HG02623 (cell line): ENCODE measurements around the gene KATNB1.
"Not testable (repeated sequence)": the region's sequence is repeated elsewhere in the genome, so short reads cannot be mapped to it uniquely, and the experiment has no call there.

Experiments
- ATAC-seq: cut with Tn5 transposase; IDR thresholded peaks from one replicate; pipeline ENCODE4 v1.9.1; 2021; ENCODE audit warnings: moderate library complexity; ENCODE audit not compliant: unreplicated experiment

The KATNB1 gene

GRCh38 chr16:57741660-57742191 is 6.2 kb downstream of the KATNB1 start:
- no peak for ATAC-seq

- no peak for ATAC-seq
These were observed 7.0 kb downstream of the KATNB1 start for GRCh38 chr16:57742543-57742942.

GRCh38 chr16:57743458-57743857 is 7.9 kb downstream of the KATNB1 start:
- ATAC-seq = no peak

GRCh38 chr16:57743886-57744641 is 8.5 kb downstream of the KATNB1 start:
- ATAC-seq = no peak

- no peak for ATAC-seq
These were observed 9.0 kb downstream of the KATNB1 start for GRCh38 chr16:57744642-57744903.

GRCh38 chr16:57745768-57746167 is 10.2 kb downstream of the KATNB1 start:
- no peak for ATAC-seq

DNA sequence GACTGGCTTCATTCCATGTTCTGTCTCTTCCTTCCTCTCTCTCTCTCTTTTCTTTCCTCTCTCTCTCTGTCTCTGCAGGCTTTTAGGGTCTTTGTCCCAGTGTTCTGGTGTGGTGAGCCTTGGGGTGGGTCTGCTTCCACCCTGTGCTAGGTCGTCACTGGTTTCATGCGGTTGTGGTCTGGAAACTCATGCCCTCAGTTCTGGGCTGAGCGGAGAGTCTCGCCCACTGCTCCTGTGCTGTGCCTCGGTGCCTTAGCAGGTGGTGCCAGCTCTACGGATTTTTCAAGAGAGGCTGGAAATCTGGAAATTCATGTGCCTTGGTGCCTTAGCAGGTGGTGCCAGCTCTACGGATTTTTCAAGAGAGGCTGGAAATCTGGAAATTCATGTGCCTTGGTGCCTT is 10.7 kb downstream of the KATNB1 start:
- ATAC-seq = not testable (repeated sequence)

DNA sequence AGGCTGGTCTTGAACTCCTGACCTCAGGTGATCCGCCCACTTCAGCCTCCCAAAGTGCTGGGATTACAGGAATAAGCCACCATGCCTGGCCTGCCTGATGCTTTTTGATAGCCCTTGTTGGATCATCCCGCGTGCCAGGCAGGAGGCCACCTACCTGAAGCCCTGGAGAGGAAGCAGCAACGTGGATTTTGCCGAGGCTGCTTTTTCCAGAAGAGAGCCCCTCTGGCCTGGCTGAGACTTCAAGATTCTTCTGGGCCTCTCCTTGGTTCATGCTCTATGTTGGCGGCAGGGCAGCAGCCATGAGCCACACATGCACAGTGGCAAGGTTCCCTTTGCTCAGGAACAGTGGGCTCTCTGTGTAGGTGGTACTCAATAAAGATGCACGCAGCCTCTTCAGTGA is 11.5 kb downstream of the KATNB1 start:
- no peak for ATAC-seq

- no peak for ATAC-seq
These were observed 11.9 kb downstream of the KATNB1 start for GRCh38 chr16:57747496-57747895.

DNA sequence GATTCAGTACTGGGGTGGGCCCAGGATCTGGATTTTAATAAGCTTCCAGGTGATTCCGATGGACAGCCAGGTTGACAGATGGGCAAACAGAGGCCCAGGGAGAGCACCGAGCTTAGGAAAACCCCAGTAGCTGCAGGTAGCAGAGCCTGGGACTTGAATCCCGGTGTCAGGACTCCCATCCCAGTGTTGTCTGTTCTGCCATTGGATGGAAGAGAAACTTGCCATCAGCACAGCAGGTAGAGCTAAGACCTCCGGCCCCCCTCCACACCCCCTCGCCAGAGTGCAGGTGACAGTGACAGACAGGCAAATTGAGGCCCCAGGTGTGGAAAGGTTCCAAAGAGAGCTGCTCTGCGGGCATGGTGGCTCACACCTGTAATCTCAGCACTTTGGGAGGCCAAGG is 12.4 kb downstream of the KATNB1 start:
- no peak for ATAC-seq

- no peak for ATAC-seq
These were observed 13.0 kb downstream of the KATNB1 start for GRCh38 chr16:57748596-57748995.

- no peak for ATAC-seq
These were observed 13.6 kb downstream of the KATNB1 start for GRCh38 chr16:57749101-57749692.

DNA sequence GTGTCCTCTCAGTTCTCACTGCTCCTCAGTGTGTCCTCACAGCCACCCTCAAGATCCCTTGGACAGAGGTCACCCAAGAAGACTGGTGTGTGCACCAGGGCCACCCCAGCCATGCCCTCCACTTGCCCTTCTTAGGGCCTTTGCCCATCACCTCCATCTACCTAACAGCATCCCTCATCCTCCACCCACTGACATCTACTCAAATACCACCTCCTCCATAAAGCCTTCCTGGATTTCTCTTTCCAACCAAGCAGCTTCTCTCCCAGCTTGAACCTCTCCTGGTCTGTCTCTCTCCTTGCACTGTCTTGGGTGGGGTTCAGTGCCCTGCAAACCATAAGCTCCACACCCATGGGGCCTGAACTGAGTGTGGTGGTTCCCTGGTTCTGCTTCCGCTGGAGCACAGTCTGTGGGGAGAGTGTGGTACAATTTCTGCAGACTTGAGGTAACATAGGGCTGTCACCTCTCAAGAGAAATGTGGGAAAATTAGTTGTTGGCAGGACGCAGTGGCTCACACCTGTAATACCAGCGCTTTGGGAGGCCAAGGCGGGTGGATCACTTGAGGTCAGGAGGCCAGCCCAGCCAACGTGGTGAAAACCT is 14.4 kb downstream of the KATNB1 start:
- no peak for ATAC-seq

DNA sequence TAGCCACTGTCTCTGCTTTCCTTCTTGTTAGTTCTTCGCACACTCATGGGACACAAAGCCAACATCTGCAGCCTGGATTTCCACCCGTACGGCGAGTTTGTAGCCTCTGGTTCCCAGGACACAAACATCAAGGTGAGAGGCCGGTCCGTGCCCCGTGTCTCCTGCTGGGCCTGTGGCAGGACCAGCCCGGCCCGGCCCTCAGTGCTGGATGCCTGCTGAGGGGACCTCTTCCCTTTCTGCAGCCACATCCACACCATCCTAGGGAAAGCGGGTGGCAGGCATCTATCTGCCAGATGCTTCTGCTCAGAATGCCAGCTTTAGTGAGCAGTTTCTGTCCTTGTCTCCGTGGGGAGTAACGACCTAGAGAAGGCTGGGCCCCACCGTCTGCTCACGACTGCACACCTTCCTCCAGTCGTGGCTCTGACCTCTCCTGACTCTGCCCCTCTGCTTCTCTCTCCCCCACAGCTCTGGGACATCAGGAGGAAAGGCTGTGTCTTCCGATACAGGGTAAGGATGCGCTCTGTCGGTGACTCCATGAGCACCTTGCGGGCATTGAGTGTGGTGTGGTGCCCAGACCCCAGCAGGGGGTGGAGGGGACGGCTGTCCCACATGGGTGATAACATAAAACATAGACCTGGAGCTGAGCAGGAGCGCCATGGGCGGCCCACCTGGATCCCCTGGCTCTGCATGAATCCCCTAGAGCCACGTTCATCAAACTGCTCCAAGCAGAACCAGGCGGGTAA is 15.4 kb downstream of the KATNB1 start:
- no peak for ATAC-seq

DNA sequence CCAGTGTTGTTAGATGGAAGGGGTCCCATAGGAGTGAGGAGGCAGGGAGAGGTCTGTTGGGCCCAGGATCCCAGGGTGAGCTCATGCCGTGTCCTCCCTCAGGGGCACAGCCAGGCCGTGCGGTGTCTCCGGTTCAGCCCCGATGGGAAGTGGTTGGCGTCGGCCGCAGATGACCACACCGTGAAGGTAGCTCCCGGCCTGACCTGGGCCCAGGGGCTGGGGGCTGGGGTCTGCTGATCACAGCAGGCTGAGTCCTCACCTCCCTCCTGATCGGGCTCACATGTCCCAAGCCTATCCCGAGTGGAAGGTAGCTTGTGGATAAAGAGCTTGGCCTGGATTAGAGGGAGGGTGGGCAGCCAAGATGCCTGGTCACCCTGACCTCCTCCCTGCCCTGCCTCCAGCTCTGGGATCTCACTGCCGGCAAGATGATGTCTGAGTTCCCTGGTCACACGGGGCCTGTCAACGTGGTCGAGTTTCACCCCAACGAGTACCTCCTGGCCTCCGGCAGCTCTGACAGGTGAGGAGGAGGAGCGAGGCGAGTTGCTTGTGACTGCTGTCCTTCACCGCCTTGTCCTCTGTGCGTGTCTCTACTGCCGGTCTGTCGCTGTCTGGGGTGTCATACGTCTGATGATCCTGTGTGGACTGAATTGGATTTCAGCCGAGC is 16.1 kb downstream of the KATNB1 start:
- ATAC-seq = no peak

DNA sequence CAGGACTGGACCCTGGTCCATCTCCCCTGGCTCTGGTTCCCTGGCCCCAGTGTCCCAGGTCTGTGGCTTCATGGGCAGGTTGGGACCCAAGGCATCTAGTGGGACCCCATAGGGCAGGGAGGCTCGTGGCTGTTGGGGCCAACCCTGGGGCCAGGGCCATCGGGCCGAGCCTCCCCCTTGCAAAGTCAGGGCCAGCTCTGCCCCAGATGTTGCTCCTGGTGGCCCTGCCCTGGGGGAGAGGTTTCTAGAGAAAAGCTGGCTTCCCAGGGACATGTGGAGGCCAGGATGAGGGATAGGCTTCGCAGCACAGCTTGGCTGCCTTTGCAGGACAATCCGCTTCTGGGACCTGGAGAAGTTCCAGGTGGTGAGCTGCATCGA is 16.6 kb downstream of the KATNB1 start:
- ATAC-seq = no peak

DNA sequence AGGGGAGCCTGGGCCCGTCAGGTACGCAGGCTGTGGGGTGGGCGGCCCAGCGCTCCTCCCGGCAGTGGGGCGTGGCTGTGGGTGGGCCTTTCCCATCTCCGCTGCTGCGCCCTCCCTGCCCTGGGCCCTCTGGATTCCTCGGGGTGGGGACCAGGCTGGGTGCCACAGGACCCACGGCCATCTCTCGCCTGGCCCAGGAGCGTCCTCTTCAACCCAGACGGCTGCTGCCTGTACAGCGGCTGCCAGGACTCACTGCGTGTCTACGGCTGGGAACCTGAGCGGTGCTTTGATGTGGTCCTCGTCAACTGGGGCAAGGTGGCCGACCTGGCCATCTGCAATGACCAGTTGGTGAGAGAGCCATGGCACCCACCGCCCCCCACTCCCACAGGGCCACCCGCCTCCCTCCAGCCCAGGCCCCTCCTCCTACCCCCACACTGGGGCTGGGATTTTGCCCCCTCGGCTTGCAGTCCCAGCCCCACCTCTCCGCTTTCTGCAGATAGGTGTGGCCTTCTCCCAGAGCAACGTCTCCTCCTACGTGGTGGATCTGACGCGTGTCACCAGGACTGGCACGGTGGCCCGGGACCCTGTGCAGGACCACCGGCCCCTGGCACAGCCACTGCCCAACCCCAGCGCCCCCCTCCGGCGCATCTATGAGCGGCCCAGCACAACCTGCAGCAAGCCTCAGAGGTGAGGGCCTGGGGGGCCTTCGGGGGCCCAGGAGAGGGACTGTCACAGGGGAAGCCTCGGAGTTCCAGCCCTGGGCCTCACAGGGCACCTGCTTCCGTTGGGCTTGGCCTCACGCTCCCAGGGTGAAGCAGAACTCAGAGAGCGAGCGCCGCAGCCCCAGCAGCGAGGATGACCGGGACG is 17.2 kb downstream of the KATNB1 start:
- ATAC-seq = no peak

GRCh38 chr16:57753448-57754353 is 18.1 kb downstream of the KATNB1 start:
- ATAC-seq = no peak

- ATAC-seq = no peak
These were observed 18.9 kb downstream of the KATNB1 start for GRCh38 chr16:57754354-57755060.
